Endodermal cell (in vitro differentiated cells): Measurements from ENCODE around the gene PIP5K1B. TPM values are rescaled to one million over a fixed set of nuclear protein-coding genes. Genes with fewer than 3 reads are reported as not detected.

Experiments
- DNase-seq: peaks from one replicate; pipeline ENCODE4 v3.0.0-alpha.2; 2017
- H3K27ac ChIP-seq: 2 replicates; pipeline ENCODE4 v1.5.1; 2013; ENCODE audit warnings: mild to moderate bottlenecking, low read depth, low read length, moderate library complexity
- H3K27me3 ChIP-seq: 2 replicates; pipeline ENCODE4 v1.6.1; 2013; ENCODE audit warnings: mild to moderate bottlenecking, low read length, moderate library complexity; ENCODE audit not compliant: insufficient read depth, control insufficient read depth, poor library complexity, severe bottlenecking
- H3K36me3 ChIP-seq: 2 replicates; pipeline ENCODE4 v1.7.0; 2013; ENCODE audit warnings: mild to moderate bottlenecking, low read length, moderate library complexity; ENCODE audit not compliant: control insufficient read depth, insufficient read depth
- H3K4me1 ChIP-seq: one replicate; pipeline ENCODE4 v1.7.0; 2013; ENCODE audit warnings: low read length; ENCODE audit not compliant: control insufficient read depth, insufficient read depth
- H3K4me3 ChIP-seq: 2 replicates; pipeline ENCODE4 v1.5.1; 2013; ENCODE audit warnings: mild to moderate bottlenecking, low read length, moderate library complexity
- H3K9ac ChIP-seq: 2 replicates; pipeline ENCODE4 v1.6.1; 2013; ENCODE audit warnings: mild to moderate bottlenecking, low read length, moderate library complexity; ENCODE audit not compliant: poor library complexity, severe bottlenecking; ENCODE audit errors: extremely low read depth
- H3K9me3 ChIP-seq: 2 replicates; pipeline ENCODE4 v1.6.1; 2013; ENCODE audit warnings: mild to moderate bottlenecking, low read length, moderate library complexity; ENCODE audit not compliant: control insufficient read depth
- H3K27ac Mint-ChIP-seq: 2 replicates; pipeline ENCODE4 v1.8.0; 2020; ENCODE audit warnings: mixed read lengths
- H3K27me3 Mint-ChIP-seq: 2 replicates; pipeline ENCODE4 v1.8.0; 2021; ENCODE audit warnings: mild to moderate bottlenecking, mixed read lengths; ENCODE audit not compliant: insufficient read depth
- H3K36me3 Mint-ChIP-seq: 2 replicates; pipeline ENCODE4 v1.8.0; 2020; ENCODE audit warnings: low read depth, mixed read lengths
- H3K4me1 Mint-ChIP-seq: 2 replicates; pipeline ENCODE4 v1.8.0; 2020; ENCODE audit warnings: mixed read lengths
- H3K4me3 Mint-ChIP-seq: 2 replicates; pipeline ENCODE4 v1.8.0; 2020; ENCODE audit warnings: mild to moderate bottlenecking, moderate library complexity, mixed read lengths
- H3K9me3 Mint-ChIP-seq: 2 replicates; pipeline ENCODE4 v1.8.0; 2020; ENCODE audit warnings: mild to moderate bottlenecking, mixed read lengths
- WGBS, 2 experiments: methylation state at CpG; one replicate each; pipeline versions ENCODE4 v1.1.5 to v1.1.7; 2013; ENCODE audit warnings: missing lambda C conversion rate in 2 of 2, mixed read lengths in 1 of 2; ENCODE audit not compliant: insufficient coverage in 1 of 2, insufficient read length in 1 of 2; 5-methylcytosine and 5-hydroxymethylcytosine counted together
- total RNA-seq, 2 donors: library from RNA; stranded (reverse); fragmentation: NEBNext Ultra II Directional in 1 of 2; extraction: Animal tissue kit (Norgen Biotek cat#: 25700) in 1 of 2; gene quantifications; 2 replicates in 1 of 2; 3 replicates in 1 of 2; pipeline ENCODE4 v1.2.1, GENCODE V29; 2021
- TF ChIP-seq, protein P1 (sequence below): fragments of 200-600 bp; sonication (generic); conservative IDR thresholded peaks from 2 replicates; pipeline ENCODE4 v1.5.0; 2021; ENCODE audit warnings: antibody characterized with exemption, mild to moderate bottlenecking

The PIP5K1B gene
- total RNA-seq, 2 donors from 2014 or later: 8.5 to 10.2 TPM

DNA sequence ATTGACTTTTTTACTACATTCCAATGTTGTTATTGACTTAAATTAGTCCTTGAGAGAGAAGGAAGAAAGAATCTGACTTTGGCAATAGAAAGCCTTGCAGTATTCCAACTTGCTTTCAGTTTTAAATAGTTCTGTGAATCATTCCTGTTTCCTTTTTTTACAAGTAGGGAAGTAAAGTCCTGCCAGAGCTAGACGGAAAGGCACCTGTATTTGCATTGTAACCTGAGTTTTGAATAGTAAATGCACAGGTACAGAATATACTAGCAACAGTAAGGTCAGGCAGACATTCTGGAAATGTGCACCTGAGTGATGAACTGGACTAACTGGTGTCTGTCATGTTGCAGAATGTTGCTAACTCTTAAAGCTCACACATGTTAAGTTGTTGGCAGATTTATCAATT is 208.0 kb downstream of the PIP5K1B start:
- DNase-seq: no peak
- no peaks in the 10 kb centered on the region for H3K9me3 ChIP-seq
- no peak overlapping the region for H3K4me3 Mint-ChIP-seq
- H3K27ac ChIP-seq: no peak overlapping the region
- no peaks in the 10 kb centered on the region for H3K27me3 ChIP-seq
- peaks cover 13% of the 10 kb centered on the region for H3K4me1 ChIP-seq
- WGBS, 2 experiments: 90% methylated on average over 1 of the region's 1 CpG; no CpG with 5 or more reads in 1 of the 2 experiments
- peaks cover 2% of the 10 kb centered on the region for H3K36me3 Mint-ChIP-seq
- no peak overlapping the region for H3K27ac Mint-ChIP-seq
- H3K36me3 ChIP-seq: peaks cover 4% of the 10 kb centered on the region
- no peak overlapping the region for H3K4me3 ChIP-seq
- peaks cover 42% of the 10 kb centered on the region for H3K4me1 Mint-ChIP-seq
- no peaks in the 10 kb centered on the region for H3K9me3 Mint-ChIP-seq
- TF ChIP-seq, protein P1, sequence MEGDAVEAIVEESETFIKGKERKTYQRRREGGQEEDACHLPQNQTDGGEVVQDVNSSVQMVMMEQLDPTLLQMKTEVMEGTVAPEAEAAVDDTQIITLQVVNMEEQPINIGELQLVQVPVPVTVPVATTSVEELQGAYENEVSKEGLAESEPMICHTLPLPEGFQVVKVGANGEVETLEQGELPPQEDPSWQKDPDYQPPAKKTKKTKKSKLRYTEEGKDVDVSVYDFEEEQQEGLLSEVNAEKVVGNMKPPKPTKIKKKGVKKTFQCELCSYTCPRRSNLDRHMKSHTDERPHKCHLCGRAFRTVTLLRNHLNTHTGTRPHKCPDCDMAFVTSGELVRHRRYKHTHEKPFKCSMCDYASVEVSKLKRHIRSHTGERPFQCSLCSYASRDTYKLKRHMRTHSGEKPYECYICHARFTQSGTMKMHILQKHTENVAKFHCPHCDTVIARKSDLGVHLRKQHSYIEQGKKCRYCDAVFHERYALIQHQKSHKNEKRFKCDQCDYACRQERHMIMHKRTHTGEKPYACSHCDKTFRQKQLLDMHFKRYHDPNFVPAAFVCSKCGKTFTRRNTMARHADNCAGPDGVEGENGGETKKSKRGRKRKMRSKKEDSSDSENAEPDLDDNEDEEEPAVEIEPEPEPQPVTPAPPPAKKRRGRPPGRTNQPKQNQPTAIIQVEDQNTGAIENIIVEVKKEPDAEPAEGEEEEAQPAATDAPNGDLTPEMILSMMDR: no peak
- H3K9ac ChIP-seq: no peak overlapping the region
- no peaks in the 10 kb centered on the region for H3K27me3 Mint-ChIP-seq

DNA sequence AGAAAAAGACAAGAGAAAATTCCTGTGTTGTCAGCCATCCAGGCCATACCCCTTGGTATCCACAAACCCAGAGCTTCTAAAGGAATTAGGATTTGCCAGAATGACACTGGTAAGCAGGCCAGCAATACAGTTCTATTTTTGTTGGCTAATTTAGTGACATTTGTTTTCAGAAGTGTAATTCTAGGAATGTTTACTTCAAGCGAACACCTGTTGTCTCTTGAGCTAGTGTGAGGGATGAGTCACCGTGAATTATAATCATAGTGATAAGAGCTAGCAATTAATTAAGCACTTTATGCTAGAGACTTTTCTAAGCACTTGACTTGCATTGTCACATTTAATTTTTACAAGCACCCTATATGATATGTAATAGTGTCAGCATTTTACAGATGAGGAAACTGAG is 209.7 kb downstream of the PIP5K1B start:
- Histone ChIP-seq H3K27me3 (no peaks in the 10 kb centered on the region), H3K36me3 (peaks cover 19% of the 10 kb centered on the region), H3K9ac (no peak overlapping the region), H3K9me3 (no peaks in the 10 kb centered on the region), H3K4me3 (no peak overlapping the region), H3K4me1 (peaks cover 13% of the 10 kb centered on the region), H3K27ac (no peak overlapping the region)
- H3K27ac Mint-ChIP-seq: peak overlapping the region; percentile 64
- WGBS, 2 experiments: 77 to 88% methylated on average over 2 of the region's 2 CpGs
- H3K9me3 Mint-ChIP-seq: no peaks in the 10 kb centered on the region
- DNase-seq: no peak
- peaks cover 2% of the 10 kb centered on the region for H3K36me3 Mint-ChIP-seq
- H3K4me1 Mint-ChIP-seq: peaks cover 42% of the 10 kb centered on the region
- no peak overlapping the region for H3K4me3 Mint-ChIP-seq
- no peaks in the 10 kb centered on the region for H3K27me3 Mint-ChIP-seq
- TF ChIP-seq, protein P1: no peak

DNA sequence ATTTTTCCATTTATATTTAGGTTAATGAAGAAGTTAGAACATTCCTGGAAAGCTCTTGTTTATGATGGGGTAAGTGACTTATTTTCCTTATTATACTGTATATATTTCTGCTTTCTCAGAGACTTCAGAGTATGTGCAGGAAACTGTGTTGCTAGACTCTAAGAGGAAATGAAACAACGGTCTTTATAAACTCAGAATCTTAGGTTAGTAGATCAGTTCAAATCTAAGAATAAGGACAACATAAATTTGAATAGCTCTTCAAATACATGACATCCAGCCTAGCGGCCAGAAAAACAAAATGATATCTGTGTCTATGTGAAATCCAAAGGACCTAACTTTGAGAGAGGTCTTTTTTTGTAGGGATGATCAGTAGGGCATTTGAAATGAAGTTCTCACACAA is 214.6 kb downstream of the PIP5K1B start:
- peaks cover 5% of the 10 kb centered on the region for H3K9me3 ChIP-seq
- H3K27me3 ChIP-seq: no peaks in the 10 kb centered on the region
- peaks cover 16% of the 10 kb centered on the region for H3K36me3 Mint-ChIP-seq
- H3K27me3 Mint-ChIP-seq: no peaks in the 10 kb centered on the region
- H3K4me1 ChIP-seq: peaks cover 5% of the 10 kb centered on the region
- DNase-seq: no peak
- peaks cover 38% of the 10 kb centered on the region for H3K36me3 ChIP-seq
- no peak overlapping the region for H3K4me3 ChIP-seq
- no peaks in the 10 kb centered on the region for H3K9me3 Mint-ChIP-seq
- no peak overlapping the region for H3K27ac Mint-ChIP-seq
- H3K4me3 Mint-ChIP-seq: no peak overlapping the region
- H3K4me1 Mint-ChIP-seq: peaks cover 31% of the 10 kb centered on the region
- TF ChIP-seq, protein P1: no peak
- no peak overlapping the region for H3K27ac ChIP-seq
- WGBS, 2 experiments: 98 to 100% methylated on average over 2 of the region's 2 CpGs
- no peak overlapping the region for H3K9ac ChIP-seq
